ENCODE results near the gene SMIM10.
"Not testable (repeated sequence)": the region's sequence is repeated elsewhere in the genome, so short reads cannot be mapped to it uniquely, and the experiment has no call there.

SMIM10 gene

DNA sequence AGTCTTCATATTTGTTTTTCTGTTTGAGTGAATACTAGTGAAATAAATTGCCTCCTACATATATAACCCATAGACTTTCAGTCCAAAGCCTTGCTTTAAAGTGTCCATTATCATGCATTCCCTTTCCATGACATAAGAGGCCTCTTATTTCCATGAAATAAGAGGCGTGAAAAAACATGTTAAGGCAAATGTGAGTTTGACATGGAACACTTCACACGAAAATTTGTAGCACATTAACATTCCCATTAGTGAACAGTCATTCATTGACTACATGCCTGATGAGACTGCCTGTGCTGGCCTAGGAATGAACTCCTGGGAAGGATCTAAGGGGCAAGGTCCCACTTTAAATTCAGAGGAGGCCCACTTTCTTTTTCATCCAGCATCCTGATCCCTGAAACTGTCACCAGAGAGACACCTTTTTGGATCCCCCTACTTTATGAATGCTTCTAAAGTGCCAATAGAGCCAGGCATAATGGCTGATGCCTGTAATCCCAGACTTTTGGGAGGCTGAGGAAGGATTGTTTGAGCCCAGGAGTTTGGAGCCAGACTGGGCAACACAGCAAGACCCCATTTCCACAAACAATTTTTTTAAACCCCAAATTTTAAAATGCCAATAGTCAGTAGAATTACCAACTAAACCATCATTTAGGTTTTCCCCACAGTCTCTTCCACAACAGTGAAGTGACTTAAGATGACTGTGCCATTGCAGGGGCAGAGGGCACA, 24.9 kb downstream of the SMIM10 start:
- no peak for DNase-seq

DNA sequence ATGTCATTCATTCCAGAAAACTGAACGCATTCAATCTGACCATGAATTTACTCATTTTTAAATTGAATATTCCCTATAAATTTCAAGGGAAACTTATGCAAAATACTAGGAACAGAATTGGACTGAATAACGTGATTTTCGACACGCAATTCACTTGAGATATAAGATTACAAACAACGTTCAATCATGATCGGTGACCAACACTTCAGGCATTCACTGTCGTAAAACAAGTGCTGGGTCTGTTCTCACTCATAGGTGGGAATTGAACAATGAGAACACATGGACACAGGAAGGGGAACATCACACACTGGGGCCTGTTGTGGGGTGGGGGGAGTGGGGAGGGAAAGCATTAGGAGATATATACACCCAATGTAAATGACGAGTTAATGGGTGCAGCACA, 29.1 kb downstream of the SMIM10 start:
- DNase-seq = not testable (repeated sequence)

DNA sequence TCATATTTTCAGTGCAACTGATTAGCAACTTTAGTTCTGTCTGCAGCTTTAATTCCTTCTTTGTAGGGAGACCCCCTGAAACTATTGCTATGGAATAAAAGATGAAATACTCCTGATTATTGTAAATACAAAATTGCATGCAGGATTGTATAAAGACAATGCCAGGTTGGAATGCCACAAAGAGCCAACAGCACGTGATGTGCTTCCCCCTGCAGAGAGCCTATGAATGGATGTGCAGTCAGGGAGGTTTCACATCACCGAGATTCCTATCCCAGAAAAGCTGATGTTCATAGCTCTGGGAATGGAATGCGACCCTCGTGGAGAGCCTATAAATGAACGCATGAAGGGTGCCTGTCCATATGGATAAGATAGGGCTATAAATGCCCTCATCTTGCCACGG, 33.0 kb downstream of the SMIM10 start:
- DNase-seq = not testable (repeated sequence)

DNA sequence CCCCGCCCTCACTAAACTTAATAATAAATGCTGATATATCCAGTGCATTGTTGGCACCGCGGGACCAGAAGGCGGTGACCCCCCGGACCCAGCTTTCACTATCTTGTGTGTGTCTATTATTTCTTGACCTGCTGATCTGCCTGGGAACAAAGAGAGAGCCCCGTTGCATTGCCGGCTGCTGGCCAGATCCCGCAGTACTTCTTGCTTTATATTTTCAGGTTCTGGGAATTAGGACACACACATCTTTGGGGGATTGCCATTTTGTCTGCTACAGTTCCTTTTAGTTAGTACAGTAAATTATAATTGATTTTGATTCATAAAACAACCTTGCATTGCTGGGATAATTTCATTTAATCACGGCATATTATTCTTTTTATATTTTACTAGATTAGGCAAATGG, 33.7 kb downstream of the SMIM10 start:
- DNase-seq = no peak

DNA sequence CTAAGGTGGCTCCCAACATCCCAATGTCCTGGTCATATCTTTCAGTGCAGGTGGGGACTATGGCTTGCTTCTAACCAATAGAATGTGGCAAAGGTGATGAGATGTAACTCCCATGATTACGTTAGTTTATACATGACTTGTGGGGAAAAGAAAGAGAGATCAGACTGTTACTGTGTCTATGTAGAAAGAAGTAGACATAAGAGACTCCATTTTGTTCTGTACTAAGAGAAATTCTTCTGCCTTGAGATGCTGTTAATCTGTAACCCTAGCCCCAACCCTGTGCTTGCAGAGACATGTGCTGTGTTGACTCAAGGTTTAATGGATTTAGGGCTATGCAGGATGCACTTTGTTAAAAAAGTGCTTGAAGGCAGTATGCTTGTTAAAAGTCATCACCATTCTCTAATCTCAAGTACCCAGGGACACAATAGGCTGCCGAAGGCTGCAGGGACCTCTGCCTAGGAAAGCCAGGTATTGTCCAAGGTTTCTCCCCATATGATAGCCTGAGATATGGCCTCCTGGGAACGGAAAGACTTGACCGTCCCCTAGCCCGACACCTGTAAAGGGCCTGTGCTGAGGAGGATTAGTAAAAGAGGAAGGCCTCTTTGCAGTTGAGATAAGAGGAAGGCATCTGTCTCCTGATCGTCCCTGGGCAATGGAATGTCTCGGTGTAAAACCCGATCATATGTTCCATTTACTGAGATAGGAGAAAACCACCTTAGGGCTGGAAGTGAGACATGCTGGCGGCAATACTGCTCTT, 39.6 kb downstream of the SMIM10 start:
- DNase-seq = not testable (repeated sequence)

DNA sequence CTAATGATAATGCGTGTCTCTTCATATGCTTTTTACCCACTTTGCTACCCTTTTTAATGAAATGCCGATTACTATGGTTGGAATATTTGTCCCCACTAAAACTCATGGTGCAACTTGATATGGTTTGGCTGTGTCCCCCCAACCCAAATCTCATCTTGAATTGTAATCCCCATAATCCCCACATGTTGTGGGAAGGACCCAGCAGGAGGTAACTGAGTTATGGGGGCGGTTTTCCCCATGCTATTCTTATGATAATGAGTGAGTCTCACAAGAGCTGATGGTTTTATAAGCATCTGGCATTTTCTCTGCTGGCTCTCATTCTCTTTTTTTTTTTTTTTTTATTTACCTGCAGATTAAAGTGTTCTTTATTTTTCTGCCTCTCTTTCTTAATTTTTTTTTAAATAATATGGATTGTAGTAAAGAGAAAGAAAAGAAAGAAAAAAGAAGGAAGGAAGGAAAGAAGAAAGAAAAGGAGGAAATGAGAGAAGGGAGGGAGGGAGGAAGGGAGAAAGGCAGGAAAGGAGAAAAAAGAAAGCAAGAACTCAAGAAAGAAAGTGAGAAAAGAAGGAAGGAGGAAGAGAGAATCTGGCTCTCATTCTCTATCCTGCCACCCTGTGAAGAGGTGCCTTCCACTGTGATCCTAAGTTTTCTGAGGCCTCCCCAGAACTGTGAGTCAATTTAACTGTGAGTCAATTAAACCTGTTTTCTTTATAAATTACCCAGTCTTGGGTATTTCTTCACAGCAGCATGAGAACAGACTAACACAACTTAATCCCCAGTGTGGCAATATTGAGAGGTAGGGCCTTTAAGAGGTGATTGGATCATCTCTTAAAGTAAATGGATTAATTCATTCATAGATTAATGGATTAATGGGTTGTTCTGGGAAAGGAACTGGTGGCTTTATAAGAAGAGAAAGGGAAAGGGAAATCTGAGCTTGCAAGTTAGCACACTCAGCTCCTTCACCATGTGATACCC, 50.6 kb downstream of the SMIM10 start:
- not testable (repeated sequence) for DNase-seq
